D721Med (cell line): Measurements from ENCODE around the gene DIAPH2.

Experiments used
- DNase-seq: peaks from one replicate; pipeline ENCODE4 v3.0.0; 2011; ENCODE audit warnings: low spot score; ENCODE audit not compliant: insufficient read length
- FAIRE-seq: peaks from 2 replicates; lab custom pipeline; 2011; peaks lifted over from hg19 to GRCh38; lab: Jason Lieb, UNC
- CTCF ChIP-seq: IDR thresholded peaks from 2 replicates; pipeline ENCODE4 v1.5.1; 2012; ENCODE audit warnings: mild to moderate bottlenecking, control low read depth; ENCODE audit not compliant: insufficient read depth; ENCODE audit errors: missing control alignments

DIAPH2 gene

GRCh38 chrX:97119474-97120109 is 434.9 kb downstream of the DIAPH2 start:
- no peak for DNase-seq

GRCh38 chrX:97123001-97123400 is 438.4 kb downstream of the DIAPH2 start:
- no peak for TF ChIP-seq CTCF
- FAIRE-seq (no peak), DNase-seq (no peak)

More at GRCh38 chrX:97119474-97120109, 434.9 kb downstream of the DIAPH2 start:
- no peak for TF ChIP-seq CTCF
- FAIRE-seq, result no peak

GRCh38 chrX:97126020-97126419 is 441.4 kb downstream of the DIAPH2 start:
- no peak for DNase-seq
- TF ChIP-seq CTCF, result no peak
- FAIRE-seq, result no peak

GRCh38 chrX:97132664-97133415 is 448.2 kb downstream of the DIAPH2 start:
- no peak for TF ChIP-seq CTCF
- DNase-seq (no peak), FAIRE-seq (no peak)

GRCh38 chrX:97145934-97146333 is 461.3 kb downstream of the DIAPH2 start:
- DNase-seq (no peak), FAIRE-seq (no peak)
- TF ChIP-seq CTCF, result no peak

GRCh38 chrX:97155816-97156215 is 471.2 kb downstream of the DIAPH2 start:
- DNase-seq (no peak), FAIRE-seq (no peak)
- no peak for TF ChIP-seq CTCF

GRCh38 chrX:97158269-97158668 is 473.6 kb downstream of the DIAPH2 start:
- TF ChIP-seq CTCF, result no peak
- DNase-seq, result no peak
- no peak for FAIRE-seq
